Activated T-cell treated with anti-CD3 and anti-CD28 coated beads, Interleukin-2, amount 50 U/mL, for 4 hours (primary cell): ENCODE data around the gene PKP2. TPM values are rescaled to one million over a fixed set of nuclear protein-coding genes. Genes with fewer than 3 reads are reported as not detected.

Source experiments
- ATAC-seq, 2 donors: fragments of 200-7000 bp; cut with Tn5 transposase; one replicate each; pipeline ENCODE4 v1.10.0; 2021
- DNase-seq: peaks from one replicate; pipeline ENCODE4 v3.0.0-alpha.2; 2020
- H3K27me3 Mint-ChIP-seq: one replicate; pipeline ENCODE4 v1.8.0; 2021; ENCODE audit warnings: low read depth, mixed read lengths
- H3K36me3 Mint-ChIP-seq: one replicate; pipeline ENCODE4 v1.8.0; 2022; ENCODE audit warnings: mixed read lengths; ENCODE audit not compliant: insufficient read depth
- H3K4me1 Mint-ChIP-seq: one replicate; pipeline ENCODE4 v1.8.0; 2021; ENCODE audit warnings: low read depth, mixed read lengths
- H3K4me3 Mint-ChIP-seq: one replicate; pipeline ENCODE4 v1.8.0; 2021; ENCODE audit warnings: mild to moderate bottlenecking, moderate library complexity, mixed read lengths
- H3K9me3 Mint-ChIP-seq: one replicate; pipeline ENCODE4 v1.8.0; 2021; ENCODE audit warnings: mixed read lengths
- total RNA-seq, 3 donors: library from RNA; stranded (reverse); gene quantifications; one replicate each; pipeline ENCODE4 v1.2.1, GENCODE V29; 2021

PKP2 gene
- total RNA-seq: under 1 TPM; 0.16 to 0.24 (median 0.18) TPM

- H3K27me3 Mint-ChIP-seq: peaks cover 62% of the 10 kb centered on the region
- peak within 1 kb of the TSS; percentile 75 for H3K4me3 Mint-ChIP-seq
- ATAC-seq (peak; percentile 68 to 76), DNase-seq (no peak)
- peaks cover 13% of the 10 kb centered on the region for H3K4me1 Mint-ChIP-seq
- no peaks in the 10 kb centered on the region for H3K9me3 Mint-ChIP-seq
- H3K36me3 Mint-ChIP-seq: no peaks in the 10 kb centered on the region
Measured at GRCh38 chr12:32896432-32897280, at the start of gene PKP2. PKP2 (minus strand) TSS chr12:32896777; CDS start chr12:32896731, 46 bp downstream.

DNA sequence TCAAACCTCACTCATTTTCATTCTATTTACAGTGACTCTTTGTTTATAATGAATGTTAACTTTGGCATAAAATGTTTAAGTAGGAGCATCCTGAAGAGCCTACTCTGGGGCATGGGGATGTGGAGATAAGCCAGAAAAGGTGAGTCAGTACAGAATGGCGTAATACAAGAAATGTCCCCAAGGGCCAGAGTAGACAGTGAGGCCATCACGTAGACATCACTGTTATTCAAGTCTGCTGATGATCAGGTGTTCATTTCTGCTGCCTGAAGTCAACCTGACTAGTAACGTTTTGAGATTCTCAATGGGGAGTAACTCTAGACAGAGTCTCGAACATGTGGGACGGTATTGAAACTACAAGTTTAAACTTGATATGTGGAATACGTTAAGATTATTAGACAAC, 47.6 kb upstream of the PKP2 start:
- ATAC-seq (no peak), DNase-seq (no peak)
- Mint-ChIP-seq H3K4me3 (no peak overlapping the region), H3K4me1 (no peaks in the 10 kb centered on the region), H3K9me3 (no peaks in the 10 kb centered on the region), H3K36me3 (no peaks in the 10 kb centered on the region), H3K27me3 (no peaks in the 10 kb centered on the region)

DNA sequence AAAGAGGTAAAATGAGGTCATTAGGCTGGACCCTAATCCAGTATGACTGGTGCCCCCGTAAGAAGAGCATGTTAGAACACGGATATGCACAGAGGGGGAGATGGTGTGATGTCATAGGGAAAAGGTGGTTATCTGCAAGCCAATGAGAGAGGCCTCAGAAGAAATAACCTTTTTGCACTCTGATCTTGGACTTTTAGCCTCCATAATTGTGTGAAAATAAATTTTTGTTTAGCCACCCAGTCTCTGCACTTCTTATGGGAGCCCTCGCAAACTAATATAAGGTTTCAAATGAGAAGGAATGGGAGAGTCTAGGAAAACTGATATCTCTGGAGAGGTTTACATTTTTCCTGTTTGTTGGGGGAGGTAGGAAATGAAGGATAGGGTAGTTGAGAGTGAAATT, 43.2 kb upstream of the PKP2 start:
- H3K36me3 Mint-ChIP-seq: no peaks in the 10 kb centered on the region
- no peaks in the 10 kb centered on the region for H3K9me3 Mint-ChIP-seq
- ATAC-seq (no peak), DNase-seq (no peak)
- H3K4me1 Mint-ChIP-seq: no peaks in the 10 kb centered on the region
- no peak overlapping the region for H3K4me3 Mint-ChIP-seq
- no peaks in the 10 kb centered on the region for H3K27me3 Mint-ChIP-seq

DNA sequence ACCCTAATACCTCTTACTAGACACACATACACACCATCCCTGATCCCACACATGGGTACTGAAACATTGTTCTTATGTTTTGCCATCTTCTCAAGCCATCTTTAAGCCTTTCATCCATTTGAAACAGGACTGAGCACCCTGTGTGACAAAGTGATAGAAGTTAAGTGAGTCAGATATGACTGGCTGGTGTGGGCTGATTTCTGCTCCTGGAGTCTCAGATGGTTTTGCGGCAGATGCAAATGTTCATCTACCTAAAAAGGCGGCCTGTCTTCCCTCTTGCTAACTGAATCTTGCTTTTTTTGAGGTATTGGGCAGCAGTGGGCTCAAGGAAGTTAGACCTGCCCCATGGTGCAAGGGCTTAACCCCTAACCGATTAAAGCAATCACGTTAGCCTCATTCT, 30.4 kb upstream of the PKP2 start:
- Mint-ChIP-seq H3K4me3 (no peak overlapping the region), H3K36me3 (no peaks in the 10 kb centered on the region)
- ATAC-seq: no peak

GRCh38 chr12:32926356-32926755, 29.8 kb upstream of the PKP2 start:
- ATAC-seq: no peak
- Mint-ChIP-seq H3K4me3 (no peak overlapping the region), H3K36me3 (no peaks in the 10 kb centered on the region), H3K4me1 (no peaks in the 10 kb centered on the region), H3K27me3 (no peaks in the 10 kb centered on the region), H3K9me3 (no peaks in the 10 kb centered on the region)
- DNase-seq: no peak

More for the DNA sequence above, 30.4 kb upstream of the PKP2 start:
- no peak for DNase-seq
- Mint-ChIP-seq H3K27me3 (no peaks in the 10 kb centered on the region), H3K9me3 (no peaks in the 10 kb centered on the region), H3K4me1 (no peaks in the 10 kb centered on the region)

- Mint-ChIP-seq H3K36me3 (no peaks in the 10 kb centered on the region), H3K4me1 (no peaks in the 10 kb centered on the region), H3K4me3 (no peak overlapping the region), H3K9me3 (no peaks in the 10 kb centered on the region), H3K27me3 (no peaks in the 10 kb centered on the region)
- DNase-seq (no peak), ATAC-seq (no peak)
Measured at GRCh38 chr12:32922546-32923297, 26.1 kb upstream of the PKP2 start.

DNA sequence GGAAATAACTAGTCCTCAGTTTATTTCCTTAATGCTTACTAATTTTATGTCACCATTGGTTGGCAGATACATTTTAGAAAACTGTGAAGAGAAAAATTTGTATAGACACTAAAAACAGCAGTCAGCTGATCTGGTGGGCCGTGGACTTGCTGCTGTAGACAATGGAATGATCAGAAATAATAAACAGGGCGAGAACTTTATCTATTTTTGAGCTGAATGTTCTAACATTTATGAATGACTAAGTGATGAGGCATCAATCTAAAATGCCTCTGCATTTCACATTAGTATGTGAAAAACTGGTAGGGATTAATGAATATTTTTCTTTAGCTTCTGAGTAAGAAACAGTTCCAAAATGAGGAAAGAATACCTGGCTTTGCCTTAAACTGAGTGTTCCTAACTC, 24.8 kb upstream of the PKP2 start:
- Mint-ChIP-seq H3K4me3 (no peak overlapping the region), H3K36me3 (no peaks in the 10 kb centered on the region), H3K27me3 (no peaks in the 10 kb centered on the region), H3K4me1 (no peaks in the 10 kb centered on the region), H3K9me3 (no peaks in the 10 kb centered on the region)
- DNase-seq (no peak), ATAC-seq (no peak)

GRCh38 chr12:32920506-32921085, 24.0 kb upstream of the PKP2 start:
- ATAC-seq: no peak
- Mint-ChIP-seq H3K36me3 (no peaks in the 10 kb centered on the region), H3K4me1 (no peaks in the 10 kb centered on the region), H3K27me3 (no peaks in the 10 kb centered on the region), H3K9me3 (no peaks in the 10 kb centered on the region), H3K4me3 (no peak overlapping the region)
- DNase-seq: no peak

- Mint-ChIP-seq H3K4me3 (no peak overlapping the region), H3K36me3 (no peaks in the 10 kb centered on the region), H3K27me3 (no peaks in the 10 kb centered on the region), H3K9me3 (no peaks in the 10 kb centered on the region), H3K4me1 (no peaks in the 10 kb centered on the region)
- no peak for ATAC-seq
- no peak for DNase-seq
Measured at GRCh38 chr12:32918890-32919801, 22.6 kb upstream of the PKP2 start.

DNA sequence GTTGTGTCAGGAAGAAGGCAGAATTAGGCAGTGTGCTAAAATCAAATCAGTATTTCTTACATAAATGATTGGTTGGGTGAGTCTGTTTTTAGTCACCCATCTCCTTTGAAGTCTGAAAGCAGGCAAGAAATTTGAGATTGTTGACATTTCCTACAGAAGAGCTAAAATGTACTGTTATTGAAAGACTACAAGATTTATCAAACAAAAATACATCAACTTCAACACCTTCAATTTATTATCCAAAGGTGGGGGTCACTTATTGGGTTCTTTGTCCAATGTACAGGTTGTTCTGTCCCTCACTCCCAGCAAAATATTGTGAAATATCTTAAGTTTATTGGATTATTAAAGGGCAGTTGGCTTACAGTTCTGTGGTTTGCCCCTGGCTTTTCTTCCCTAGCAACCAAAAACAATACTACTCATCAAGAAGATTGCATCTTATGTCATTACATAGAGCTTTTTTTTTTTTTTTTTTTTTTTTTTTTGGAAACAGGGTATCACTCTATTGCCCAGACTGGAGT, 20.6 kb upstream of the PKP2 start:
- ATAC-seq (no peak), DNase-seq (no peak)
- Mint-ChIP-seq H3K4me3 (no peak overlapping the region), H3K36me3 (no peaks in the 10 kb centered on the region), H3K9me3 (no peaks in the 10 kb centered on the region), H3K27me3 (no peaks in the 10 kb centered on the region), H3K4me1 (no peaks in the 10 kb centered on the region)

GRCh38 chr12:32907898-32908476, 11.4 kb upstream of the PKP2 start:
- Mint-ChIP-seq H3K36me3 (no peaks in the 10 kb centered on the region), H3K4me1 (no peaks in the 10 kb centered on the region), H3K4me3 (no peak overlapping the region), H3K9me3 (peaks cover 4% of the 10 kb centered on the region), H3K27me3 (peaks cover 6% of the 10 kb centered on the region)
- DNase-seq (no peak), ATAC-seq (no peak)

DNA sequence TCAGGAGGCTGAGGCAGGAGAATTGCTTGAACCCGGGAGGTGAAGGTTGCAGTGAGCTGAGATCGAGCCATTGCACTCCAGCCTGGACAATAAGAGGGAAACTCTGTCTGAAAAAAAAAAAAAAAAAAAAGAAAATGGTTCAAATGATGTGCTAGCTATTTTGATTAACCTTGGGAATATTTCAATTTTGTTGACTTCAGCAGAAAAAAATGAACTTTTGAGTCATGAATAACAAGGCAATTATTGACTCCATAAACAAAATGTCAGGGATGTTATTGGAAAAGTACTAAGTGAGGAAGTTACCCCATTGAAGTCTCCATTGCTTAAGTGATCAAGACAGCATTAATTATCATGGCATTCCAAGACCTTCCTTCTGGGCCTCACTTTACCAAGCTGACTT, 10.6 kb upstream of the PKP2 start:
- H3K4me3 Mint-ChIP-seq: no peak overlapping the region
- H3K4me1 Mint-ChIP-seq: no peaks in the 10 kb centered on the region
- H3K36me3 Mint-ChIP-seq: no peaks in the 10 kb centered on the region
- H3K9me3 Mint-ChIP-seq: peaks cover 4% of the 10 kb centered on the region
- DNase-seq (no peak), ATAC-seq (no peak)
- peaks cover 9% of the 10 kb centered on the region for H3K27me3 Mint-ChIP-seq

DNA sequence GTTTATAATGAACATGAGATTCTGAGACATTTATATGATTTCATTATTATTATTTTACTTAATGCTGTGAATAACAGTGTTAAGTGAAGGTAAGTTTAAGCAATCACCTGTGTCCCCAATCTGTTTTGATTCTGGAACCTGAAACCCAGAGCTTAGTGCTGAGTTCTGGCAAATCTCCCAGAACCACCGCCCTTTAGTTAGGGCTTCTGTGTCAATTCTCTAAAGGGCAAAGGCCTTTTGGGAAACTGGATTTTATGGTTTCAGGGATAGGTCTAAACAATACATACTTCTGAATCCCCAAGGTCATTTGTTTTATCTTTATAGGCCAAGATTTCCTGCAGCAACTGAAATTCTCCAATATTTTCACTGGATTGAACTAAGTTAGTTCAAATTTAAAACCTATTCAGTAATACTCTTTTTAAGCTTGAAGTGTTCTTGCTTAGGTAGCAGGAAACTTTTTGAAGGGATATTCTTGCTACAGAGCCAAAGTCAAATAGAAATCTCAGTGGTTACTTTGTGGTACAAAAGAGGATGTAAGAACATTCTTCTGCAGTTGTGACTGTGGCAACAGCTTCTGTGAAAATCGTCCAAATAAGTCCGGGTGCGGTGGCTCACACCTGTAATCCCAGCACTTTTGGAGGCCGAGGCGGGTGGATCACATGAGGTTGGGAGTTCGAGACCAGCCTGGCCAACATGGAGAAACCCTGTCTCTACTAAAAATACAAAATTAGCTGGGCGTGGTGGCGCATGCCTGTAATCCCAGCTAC, 10.0 kb upstream of the PKP2 start:
- no peak overlapping the region for H3K4me3 Mint-ChIP-seq
- no peaks in the 10 kb centered on the region for H3K4me1 Mint-ChIP-seq

More for the DNA sequence above, 10.0 kb upstream of the PKP2 start:
- Mint-ChIP-seq H3K9me3 (no peaks in the 10 kb centered on the region), H3K36me3 (no peaks in the 10 kb centered on the region), H3K27me3 (peaks cover 9% of the 10 kb centered on the region)
- ATAC-seq (no peak), DNase-seq (no peak)
